Measurements from ENCODE around the gene NBEA. TPM values are rescaled to one million over a fixed set of nuclear protein-coding genes. Genes with fewer than 3 reads are reported as not detected.

NBEA gene
- total RNA-seq, 2 donors from 2014 or later: 17.5 to 24.7 TPM

GRCh38 chr13:35216131-35216530 lies 274.1 kb downstream of the NBEA start:
- Histone ChIP-seq H3K36me3 (no peaks in the 10 kb centered on the region), H3K27me3 (no peaks in the 10 kb centered on the region), H3K4me3 (no peak overlapping the region), H3K9me3 (peaks cover 0 to 8% of the 10 kb centered on the region in 2 donors), H3K27ac (no peak overlapping the region), H3K4me1 (no peaks in the 10 kb centered on the region)
- TF ChIP-seq CTCF (IDR thresholded peaks at IDR 0.05): no peak
- DNase-seq (ENCODE audit: low spot score): no peak

GRCh38 chr13:35219021-35219420 lies 277.0 kb downstream of the NBEA start:
- no peak for DNase-seq (ENCODE audit: low spot score)
- Histone ChIP-seq H3K4me1 (no peaks in the 10 kb centered on the region), H3K9me3 (peaks cover 0 to 8% of the 10 kb centered on the region in 2 donors), H3K36me3 (no peaks in the 10 kb centered on the region), H3K4me3 (no peak overlapping the region), H3K27me3 (no peaks in the 10 kb centered on the region), H3K27ac (no peak overlapping the region)
- no peak for TF ChIP-seq CTCF (IDR thresholded peaks at IDR 0.05)

- H3K36me3 ChIP-seq: no peaks in the 10 kb centered on the region
- H3K4me1 ChIP-seq: no peaks in the 10 kb centered on the region
- peaks cover 0 to 8% of the 10 kb centered on the region in 2 donors for H3K9me3 ChIP-seq
- H3K27me3 ChIP-seq: no peaks in the 10 kb centered on the region
- TF ChIP-seq CTCF (IDR thresholded peaks at IDR 0.05): no peak
- H3K27ac ChIP-seq: no peak overlapping the region
- no peak overlapping the region for H3K4me3 ChIP-seq
- DNase-seq (ENCODE audit: low spot score): no peak
These were observed 283.1 kb downstream of the NBEA start for GRCh38 chr13:35225159-35225558.

- no peaks in the 10 kb centered on the region for H3K27me3 ChIP-seq
- H3K4me1 ChIP-seq: no peaks in the 10 kb centered on the region
- H3K36me3 ChIP-seq: no peaks in the 10 kb centered on the region
- peaks cover 0 to 4% of the 10 kb centered on the region in 2 donors for H3K9me3 ChIP-seq
- no peak overlapping the region for H3K27ac ChIP-seq
- no peak overlapping the region for H3K4me3 ChIP-seq
- DNase-seq (ENCODE audit: low spot score): no peak
- TF ChIP-seq CTCF (IDR thresholded peaks at IDR 0.05): no peak
These were observed 283.5 kb downstream of the NBEA start for GRCh38 chr13:35225582-35225981.

GRCh38 chr13:35228536-35228935 lies 286.5 kb downstream of the NBEA start:
- no peak overlapping the region for H3K4me3 ChIP-seq
- no peaks in the 10 kb centered on the region for H3K36me3 ChIP-seq
- DNase-seq (ENCODE audit: low spot score): no peak
- no peak overlapping the region for H3K27ac ChIP-seq
- no peaks in the 10 kb centered on the region for H3K9me3 ChIP-seq
- TF ChIP-seq CTCF (IDR thresholded peaks at IDR 0.05): no peak
- no peaks in the 10 kb centered on the region for H3K4me1 ChIP-seq
- H3K27me3 ChIP-seq: no peaks in the 10 kb centered on the region

- no peaks in the 10 kb centered on the region for H3K36me3 ChIP-seq
- DNase-seq (ENCODE audit: low spot score): no peak
- no peak overlapping the region for H3K27ac ChIP-seq
- TF ChIP-seq CTCF (IDR thresholded peaks at IDR 0.05): no peak
- H3K27me3 ChIP-seq: no peaks in the 10 kb centered on the region
- no peaks in the 10 kb centered on the region for H3K4me1 ChIP-seq
- H3K4me3 ChIP-seq: no peak overlapping the region
- no peaks in the 10 kb centered on the region for H3K9me3 ChIP-seq
These were observed 289.4 kb downstream of the NBEA start for GRCh38 chr13:35231426-35231825.

All from right atrium auricular region (tissue), 2 donors.